Body of pancreas (tissue), 4 donors: Measurements from ENCODE around the gene TSFM. TPM values are rescaled to one million over a fixed set of nuclear protein-coding genes. Genes with fewer than 3 reads are reported as not detected.
A peak's percentile ranks its signal among the peaks of the same experiment; 100 is the strongest.

ENCODE experiments used
- ATAC-seq: fragments of 150-250 bp; one replicate; pipeline ENCODE4 v1.9.1; 2016
- DNase-seq, 4 donors: peaks; one replicate each; pipeline ENCODE4 v3.0.0-alpha.2; 2019
- H3K27ac ChIP-seq, 4 donors: fragments of 200-600 bp; sonication (generic); 1 replicate in 3 of 4; 2 replicates in 1 of 4; pipeline versions ENCODE4 v1.5.1 to v1.6.1; 2016 to 2019; ENCODE audit warnings: mild to moderate bottlenecking in 1 of 4, mixed read lengths in 1 of 4, moderate library complexity in 1 of 4
- H3K27me3 ChIP-seq, 2 donors: fragments of 200-600 bp; sonication (generic); one replicate each; pipeline ENCODE4 v1.6.0; 2016; ENCODE audit warnings: mild to moderate bottlenecking in 1 of 2
- H3K36me3 ChIP-seq, 2 donors: fragments of 200-600 bp; sonication (generic); replicated peaks in 1 of 2; 2 replicates each; pipeline ENCODE4 v1.5.1; 2016; ENCODE audit warnings: low read depth in 2 of 2; ENCODE audit not compliant: insufficient read depth in 1 of 2
- H3K4me1 ChIP-seq: fragments of 200-600 bp; sonication (generic); one replicate; pipeline ENCODE4 v1.6.0; 2016
- H3K4me3 ChIP-seq, 2 donors: fragments of 200-600 bp; sonication (generic); 1 replicate in 1 of 2; 2 replicates in 1 of 2; pipeline ENCODE4 v1.5.1; 2016 to 2019
- H3K9me3 ChIP-seq, 3 donors: fragments of 200-600 bp; sonication (generic); 1 replicate in 2 of 3; 2 replicates in 1 of 3; pipeline ENCODE4 v1.5.1; 2016
- POLR2A ChIP-seq, 3 donors: fragments of 450-650 bp; IDR thresholded peaks; one replicate each; pipeline ENCODE4 v1.6.1; 2016; ENCODE audit warnings: antibody characterized with exemption in 3 of 3, mild to moderate bottlenecking in 2 of 3
- WGBS, 2 donors: methylation state at CpG; one replicate each; pipeline ENCODE4 v1.1.5; 2017; 5-methylcytosine and 5-hydroxymethylcytosine counted together
- intact Hi-C: fragments of 100-400 bp; cut with DNase I; formaldehyde crosslinking; loops from one replicate; pipeline ENCODE4 v1.15.1; 2023
- total RNA-seq, 2 donors: library from RNA; depleted of rRNA; stranded (reverse); fragments of >200 nt; gene quantifications; one replicate each; pipeline ENCODE4 v1.1.0, GENCODE V29; 2016
- TF ChIP-seq, protein P1 (sequence below), 7 experiments: fragments of 450-650 bp in 4 of 7; fragments of 200-600 bp in 3 of 7; sonication (generic) in 3 of 7; IDR thresholded peaks; one replicate each; pipeline ENCODE4 v1.5.1; 2016 to 2019; ENCODE audit warnings: antibody characterized with exemption in 7 of 7

The TSFM gene
- total RNA-seq, 2 donors from 2014 or later: 9.2 to 18.4 TPM

- DNase-seq: no peak
- no peaks in the 10 kb centered on the region for H3K36me3 ChIP-seq
- ATAC-seq: no peak
- no peaks in the 10 kb centered on the region for H3K27me3 ChIP-seq
- no peak for TF ChIP-seq POLR2A (IDR thresholded peaks at IDR 0.05)
- TF ChIP-seq, protein P1, sequence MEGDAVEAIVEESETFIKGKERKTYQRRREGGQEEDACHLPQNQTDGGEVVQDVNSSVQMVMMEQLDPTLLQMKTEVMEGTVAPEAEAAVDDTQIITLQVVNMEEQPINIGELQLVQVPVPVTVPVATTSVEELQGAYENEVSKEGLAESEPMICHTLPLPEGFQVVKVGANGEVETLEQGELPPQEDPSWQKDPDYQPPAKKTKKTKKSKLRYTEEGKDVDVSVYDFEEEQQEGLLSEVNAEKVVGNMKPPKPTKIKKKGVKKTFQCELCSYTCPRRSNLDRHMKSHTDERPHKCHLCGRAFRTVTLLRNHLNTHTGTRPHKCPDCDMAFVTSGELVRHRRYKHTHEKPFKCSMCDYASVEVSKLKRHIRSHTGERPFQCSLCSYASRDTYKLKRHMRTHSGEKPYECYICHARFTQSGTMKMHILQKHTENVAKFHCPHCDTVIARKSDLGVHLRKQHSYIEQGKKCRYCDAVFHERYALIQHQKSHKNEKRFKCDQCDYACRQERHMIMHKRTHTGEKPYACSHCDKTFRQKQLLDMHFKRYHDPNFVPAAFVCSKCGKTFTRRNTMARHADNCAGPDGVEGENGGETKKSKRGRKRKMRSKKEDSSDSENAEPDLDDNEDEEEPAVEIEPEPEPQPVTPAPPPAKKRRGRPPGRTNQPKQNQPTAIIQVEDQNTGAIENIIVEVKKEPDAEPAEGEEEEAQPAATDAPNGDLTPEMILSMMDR (IDR thresholded peaks at IDR 0.05): no peak
- 3% methylated on average over 22 of the region's 34 CpGs; no CpG with 5 or more reads in 1 of the 2 donors for WGBS, 2 donors
- intact Hi-C loops: no loop called here
- peak overlapping the region; percentile 25 to 89 (median 72) for H3K27ac ChIP-seq
- no peaks in the 10 kb centered on the region for H3K9me3 ChIP-seq
- peak overlapping the region; percentile 46 to 65 for H3K4me3 ChIP-seq
- peaks cover 38% of the 10 kb centered on the region for H3K4me1 ChIP-seq
Observed at GRCh38 chr12:57755194-57755453, 27.5 kb upstream of the TSFM start.

DNA sequence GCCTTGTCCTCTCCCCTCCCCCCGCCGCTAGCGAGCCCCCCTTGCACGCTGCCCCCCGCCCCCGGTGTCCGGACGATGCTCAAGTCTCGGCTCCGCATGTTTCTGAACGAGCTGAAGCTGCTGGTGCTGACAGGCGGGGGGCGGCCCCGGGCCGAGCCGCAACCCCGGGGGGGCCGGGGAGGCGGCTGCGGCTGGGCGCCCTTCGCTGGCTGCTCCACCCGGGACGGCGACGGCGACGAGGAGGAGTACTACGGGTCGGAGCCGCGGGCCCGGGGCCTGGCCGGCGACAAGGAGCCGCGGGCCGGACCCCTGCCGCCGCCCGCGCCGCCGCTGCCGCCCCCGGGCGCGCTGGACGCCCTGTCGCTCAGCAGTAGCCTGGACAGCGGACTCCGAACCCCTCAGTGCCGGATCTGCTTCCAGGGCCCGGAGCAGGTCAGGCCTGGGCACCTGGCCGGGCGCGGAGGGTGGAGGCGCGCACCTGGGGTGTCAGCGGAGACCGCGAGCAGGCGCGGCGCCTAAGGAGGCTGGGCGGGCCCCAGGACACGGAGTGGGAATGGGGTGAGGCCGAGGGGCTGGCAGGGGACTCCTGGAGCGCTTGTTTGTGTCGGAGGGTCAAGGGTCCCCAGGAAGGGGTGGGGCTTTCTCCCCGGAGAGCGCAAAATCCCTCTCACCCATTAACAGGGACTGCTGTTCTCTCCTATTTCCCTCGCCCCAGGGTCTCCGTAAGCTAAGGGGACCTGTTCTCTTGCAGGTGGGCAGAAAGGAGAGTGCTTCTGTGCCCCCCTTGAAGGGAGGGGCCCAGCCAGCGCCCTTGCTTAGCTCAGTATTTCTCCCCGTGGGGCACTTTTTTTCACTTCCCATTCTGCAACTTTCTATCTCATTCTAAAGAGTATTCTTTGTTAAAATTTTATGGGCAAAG, 26.9 kb upstream of the TSFM start:
- H3K27ac ChIP-seq: peak overlapping the region; percentile 25 to 89 (median 72)
- intact Hi-C loops: no loop called here
- H3K4me1 ChIP-seq: peaks cover 34% of the 10 kb centered on the region
- 1 to 2% methylated on average over 6 to 40 of the region's 76 CpGs for WGBS, 2 donors
- no peaks in the 10 kb centered on the region for H3K9me3 ChIP-seq
- peak; percentile 7 for ATAC-seq
- H3K4me3 ChIP-seq: peak overlapping the region; percentile 46 to 65
- DNase-seq: peak; percentile 54 to 65 (median 58)
- no peaks in the 10 kb centered on the region for H3K27me3 ChIP-seq
- H3K36me3 ChIP-seq: no peaks in the 10 kb centered on the region
- TF ChIP-seq, protein P1 (IDR thresholded peaks at IDR 0.05): no peak
- peak in 2 of 3 donors; percentile 26 to 31 for TF ChIP-seq POLR2A (IDR thresholded peaks at IDR 0.05)

DNA sequence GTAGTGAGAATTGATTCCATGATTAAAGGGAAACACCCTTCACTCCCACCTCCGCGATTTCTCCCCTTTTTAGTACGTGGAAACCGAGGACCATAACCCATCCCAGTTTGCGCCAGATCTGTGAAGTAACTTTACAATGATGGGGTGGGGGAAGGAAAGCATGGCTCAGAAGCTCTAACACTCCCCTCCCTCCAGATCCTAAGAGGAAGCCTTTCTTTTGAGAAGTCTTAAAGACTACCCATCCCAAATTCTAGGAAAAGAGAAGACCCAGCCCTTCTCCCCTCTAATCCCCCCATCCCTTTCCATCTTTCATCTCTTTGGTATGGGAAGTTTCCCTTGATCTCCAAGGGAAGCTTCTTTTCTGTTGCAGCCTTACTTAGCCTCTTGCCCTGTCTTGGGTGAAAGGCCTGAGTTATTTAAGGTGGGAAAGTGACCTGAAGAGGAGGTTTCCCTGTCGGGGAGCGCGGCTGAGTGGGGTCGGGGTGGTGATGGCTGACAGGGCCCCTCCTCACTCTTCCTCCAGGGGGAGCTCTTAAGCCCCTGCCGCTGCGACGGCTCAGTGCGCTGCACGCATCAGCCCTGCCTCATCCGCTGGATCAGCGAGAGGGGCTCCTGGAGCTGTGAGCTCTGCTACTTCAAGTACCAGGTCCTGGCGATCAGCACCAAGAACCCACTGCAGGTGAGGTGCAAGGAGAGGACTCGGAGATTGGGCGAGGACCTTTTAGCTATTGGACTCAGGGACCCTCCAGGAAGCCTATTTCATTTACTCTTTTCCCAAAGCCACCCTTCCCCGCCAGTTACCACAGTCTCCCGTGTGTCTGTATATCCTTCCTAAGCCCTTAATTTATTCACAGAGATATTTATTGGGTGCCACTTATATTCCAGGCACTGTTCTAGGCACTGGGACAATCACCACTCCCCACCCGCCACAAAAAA, 25.9 kb upstream of the TSFM start:
- Histone ChIP-seq H3K9me3 (no peaks in the 10 kb centered on the region), H3K27ac (peak overlapping the region in 1 of 4 donors; percentile 89), H3K4me3 (no peak overlapping the region), H3K27me3 (no peaks in the 10 kb centered on the region), H3K4me1 (peaks cover 25% of the 10 kb centered on the region), H3K36me3 (no peaks in the 10 kb centered on the region)
- DNase-seq: peak in 3 of 4 donors; percentile 43 to 54 (median 54)
- intact Hi-C loops: no loop called here
- TF ChIP-seq POLR2A (IDR thresholded peaks at IDR 0.05): no peak
- TF ChIP-seq, protein P1 (IDR thresholded peaks at IDR 0.05): peak; percentile 33 to 60 (median 58)
- 38 to 40% methylated on average over 16 to 22 of the region's 22 CpGs for WGBS, 2 donors
- ATAC-seq: no peak

DNA sequence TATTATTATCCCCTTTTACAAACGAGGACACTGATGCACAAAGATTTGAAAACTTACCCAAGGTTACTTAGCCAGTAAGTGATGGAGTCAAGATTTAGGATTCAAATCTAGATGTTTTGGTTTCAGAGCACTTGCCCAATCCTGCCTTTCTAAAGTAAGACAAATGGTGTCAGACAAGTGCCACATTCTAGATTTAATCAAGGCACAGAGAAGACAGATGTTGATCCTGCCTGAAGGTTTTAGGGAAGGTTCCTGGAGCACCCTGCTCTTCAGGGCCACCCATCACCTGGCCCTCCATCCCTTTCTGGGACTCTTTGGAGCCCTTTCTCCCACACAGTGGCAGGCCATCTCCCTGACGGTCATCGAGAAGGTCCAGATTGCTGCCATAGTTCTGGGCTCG, 24.8 kb upstream of the TSFM start:
- no peaks in the 10 kb centered on the region for H3K27me3 ChIP-seq
- ATAC-seq (no peak), DNase-seq (no peak)
- H3K27ac ChIP-seq: no peak overlapping the region
- no peak overlapping the region for H3K4me3 ChIP-seq
- WGBS, 2 donors: 86 to 88% methylated on average over 4 of the region's 4 CpGs
- intact Hi-C loops: no loop called here
- TF ChIP-seq POLR2A (IDR thresholded peaks at IDR 0.05): no peak
- TF ChIP-seq, protein P1 (IDR thresholded peaks at IDR 0.05): no peak
- peaks cover 21% of the 10 kb centered on the region for H3K4me1 ChIP-seq
- H3K9me3 ChIP-seq: no peaks in the 10 kb centered on the region
- H3K36me3 ChIP-seq: no peaks in the 10 kb centered on the region
